HEK293T (cell line): Measurements from ENCODE around the gene HOXC12.

ENCODE experiments used
- FOXK2 ChIP-seq: fragments of 450-650 bp; IDR thresholded peaks from 2 replicates; pipeline ENCODE4 v1.6.1; 2016; ENCODE audit warnings: mild to moderate bottlenecking
- FOXM1 ChIP-seq: fragments of 450-650 bp; IDR thresholded peaks from 2 replicates; pipeline ENCODE4 v1.6.1; 2017; ENCODE audit warnings: mild to moderate bottlenecking, borderline replicate concordance
- SUZ12 ChIP-seq: fragments of 450-650 bp; IDR thresholded peaks from 2 replicates; pipeline ENCODE4 v1.6.1; 2016; ENCODE audit warnings: mild to moderate bottlenecking
- TARDBP ChIP-seq: fragments of 450-650 bp; IDR thresholded peaks from 2 replicates; pipeline ENCODE4 v1.6.1; 2016
- ZNF384 ChIP-seq: fragments of 450-650 bp; IDR thresholded peaks from 2 replicates; pipeline ENCODE4 v1.6.1; 2016

- no peak for TF ChIP-seq SUZ12
- no peak for TF ChIP-seq FOXM1
- TF ChIP-seq ZNF384, result no peak
- no peak for TF ChIP-seq TARDBP
- TF ChIP-seq FOXK2, result no peak
Observed at GRCh38 chr12:53956914-53957536, 2.3 kb downstream of the HOXC12 start.
